GOT3 (cell line): ENCODE data around the gene OR1A2.
"Not testable (repeated sequence)": the region's sequence is repeated elsewhere in the genome, so short reads cannot be mapped to it uniquely, and the experiment has no call there.

ENCODE experiments used
- DNase-seq: peaks from one replicate; lab custom pipeline; 2025; ENCODE audit warnings: mixed read lengths; lab: John Stamatoyannopoulos, UW

OR1A2 gene

GRCh38 chr17:3197219-3197618 is at the start of gene OR1A2:
TSS of gene OR1A2 (plus strand) at chr17:3197519. CDS start at chr17:3197519, 0 bp downstream.
- DNase-seq = no peak

- no peak for DNase-seq
These were observed 40.1 kb upstream of the OR1A2 start for GRCh38 chr17:3157218-3157617.

GRCh38 chr17:3167574-3167973 is 29.7 kb upstream of the OR1A2 start:
- no peak for DNase-seq

GRCh38 chr17:3189961-3190360 is 7.4 kb upstream of the OR1A2 start:
- no peak for DNase-seq

- no peak for DNase-seq
These were observed 10.0 kb downstream of the OR1A2 start, which contains the start of gene OR1A1 for GRCh38 chr17:3207367-3207766. TSS of gene OR1A1 (plus strand) at chr17:3207667. CDS start at chr17:3215621, 7,954 bp downstream.

- no peak for DNase-seq
These were observed 11.2 kb downstream of the OR1A2 start for GRCh38 chr17:3208484-3208883.

- DNase-seq = no peak
These were observed 15.7 kb downstream of the OR1A2 start for GRCh38 chr17:3213001-3213400.

GRCh38 chr17:3213587-3213986 is 16.3 kb downstream of the OR1A2 start:
- DNase-seq = no peak

GRCh38 chr17:3219978-3220377 is 22.7 kb downstream of the OR1A2 start:
- not testable (repeated sequence) for DNase-seq

GRCh38 chr17:3221850-3222249 is 24.5 kb downstream of the OR1A2 start:
- no peak for DNase-seq

- DNase-seq = no peak
These were observed 25.2 kb downstream of the OR1A2 start for GRCh38 chr17:3222505-3222904.

GRCh38 chr17:3224721-3225352 is 27.5 kb downstream of the OR1A2 start:
- not testable (repeated sequence) for DNase-seq

- not testable (repeated sequence) for DNase-seq
These were observed 35.0 kb downstream of the OR1A2 start for GRCh38 chr17:3232300-3232699.

- DNase-seq = not testable (repeated sequence)
These were observed 41.4 kb downstream of the OR1A2 start for GRCh38 chr17:3238685-3239084.

- DNase-seq = not testable (repeated sequence)
These were observed 43.7 kb downstream of the OR1A2 start for GRCh38 chr17:3241044-3241443.

GRCh38 chr17:3244841-3245240 is 47.5 kb downstream of the OR1A2 start:
- not testable (repeated sequence) for DNase-seq
